GM21526 (cell line): ENCODE results near the gene TNK2.
"Not testable (repeated sequence)": the region's sequence is repeated elsewhere in the genome, so short reads cannot be mapped to it uniquely, and the experiment has no call there.

ENCODE experiments used
- ATAC-seq: cut with Tn5 transposase; IDR thresholded peaks from one replicate; pipeline ENCODE4 v1.9.1; 2021; ENCODE audit warnings: moderate library complexity; ENCODE audit not compliant: unreplicated experiment, low FRiP score

The TNK2 gene

GRCh38 chr3:195907934-195908693 is at the start of gene TNK2:
Gene TNK2 (minus strand): TSS chr3:195908551. CDS start chr3:195888588, 19,963 bp downstream.
- no peak for ATAC-seq

- no peak for ATAC-seq
These were observed 48.2 kb upstream of the TNK2 start for GRCh38 chr3:195956577-195956976.

GRCh38 chr3:195955416-195955841 is 47.1 kb upstream of the TNK2 start:
- ATAC-seq: not testable (repeated sequence)

- ATAC-seq: peak; percentile 31
These were observed 46.4 kb upstream of the TNK2 start for GRCh38 chr3:195954752-195955119.

- ATAC-seq: peak; percentile 96
These were observed 45.9 kb upstream of the TNK2 start for GRCh38 chr3:195954052-195954751.

DNA sequence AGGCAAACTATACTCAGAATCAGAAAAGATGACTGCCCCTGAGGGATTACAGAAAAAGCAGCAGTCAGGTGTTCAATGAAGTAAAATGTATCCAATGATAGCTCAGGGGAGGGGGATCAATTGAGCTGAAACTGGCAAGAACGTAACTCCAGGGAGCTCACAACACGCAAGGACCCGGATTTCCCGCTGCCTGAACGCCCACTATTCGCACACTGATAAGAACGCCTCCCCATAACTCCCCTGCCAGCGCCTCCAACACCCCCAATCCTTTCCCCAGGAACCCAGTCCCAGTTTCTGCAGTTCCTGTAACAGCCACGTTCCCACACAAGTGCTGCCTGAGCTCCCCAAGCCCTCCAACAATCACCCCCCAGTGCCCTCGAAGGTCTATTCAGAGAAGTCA is 44.2 kb upstream of the TNK2 start:
- not testable (repeated sequence) for ATAC-seq

DNA sequence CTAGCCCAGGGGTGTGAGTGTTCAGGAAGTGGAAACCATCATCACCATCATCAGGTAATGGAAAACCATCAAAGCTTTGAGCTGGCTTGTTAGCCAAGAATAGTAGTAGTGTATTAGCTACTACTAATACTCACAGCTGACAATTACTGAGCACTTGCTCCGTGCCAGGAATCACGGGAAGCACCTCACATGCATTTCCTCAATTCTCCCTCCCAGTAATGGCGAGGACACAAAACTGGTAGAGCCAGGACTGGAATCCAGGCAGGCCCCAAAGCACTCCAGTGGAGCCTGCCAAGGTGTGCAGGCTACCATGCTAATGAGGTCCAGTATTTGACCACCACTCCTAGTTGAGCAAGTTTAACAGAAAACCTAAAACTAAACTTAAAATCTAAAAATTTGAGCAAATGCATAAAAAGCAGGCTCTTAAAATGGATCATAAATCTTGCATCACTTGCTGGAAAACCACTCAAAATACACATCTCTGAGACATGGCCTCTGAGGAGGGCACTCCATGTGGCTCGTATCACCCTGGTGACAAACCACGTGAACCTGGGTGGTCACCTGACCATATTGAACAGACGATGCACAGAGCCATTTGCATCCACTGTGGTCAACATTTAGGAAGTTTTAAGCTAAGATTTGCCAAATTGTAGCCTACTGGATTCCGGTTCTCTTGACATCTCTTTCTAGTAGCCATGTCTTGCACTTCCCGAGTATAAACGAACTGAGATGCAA is 43.3 kb upstream of the TNK2 start:
- ATAC-seq: not testable (repeated sequence)

- ATAC-seq: not testable (repeated sequence)
These were observed 42.4 kb upstream of the TNK2 start for GRCh38 chr3:195950731-195951130.

GRCh38 chr3:195950164-195950563 is 41.8 kb upstream of the TNK2 start:
- not testable (repeated sequence) for ATAC-seq

DNA sequence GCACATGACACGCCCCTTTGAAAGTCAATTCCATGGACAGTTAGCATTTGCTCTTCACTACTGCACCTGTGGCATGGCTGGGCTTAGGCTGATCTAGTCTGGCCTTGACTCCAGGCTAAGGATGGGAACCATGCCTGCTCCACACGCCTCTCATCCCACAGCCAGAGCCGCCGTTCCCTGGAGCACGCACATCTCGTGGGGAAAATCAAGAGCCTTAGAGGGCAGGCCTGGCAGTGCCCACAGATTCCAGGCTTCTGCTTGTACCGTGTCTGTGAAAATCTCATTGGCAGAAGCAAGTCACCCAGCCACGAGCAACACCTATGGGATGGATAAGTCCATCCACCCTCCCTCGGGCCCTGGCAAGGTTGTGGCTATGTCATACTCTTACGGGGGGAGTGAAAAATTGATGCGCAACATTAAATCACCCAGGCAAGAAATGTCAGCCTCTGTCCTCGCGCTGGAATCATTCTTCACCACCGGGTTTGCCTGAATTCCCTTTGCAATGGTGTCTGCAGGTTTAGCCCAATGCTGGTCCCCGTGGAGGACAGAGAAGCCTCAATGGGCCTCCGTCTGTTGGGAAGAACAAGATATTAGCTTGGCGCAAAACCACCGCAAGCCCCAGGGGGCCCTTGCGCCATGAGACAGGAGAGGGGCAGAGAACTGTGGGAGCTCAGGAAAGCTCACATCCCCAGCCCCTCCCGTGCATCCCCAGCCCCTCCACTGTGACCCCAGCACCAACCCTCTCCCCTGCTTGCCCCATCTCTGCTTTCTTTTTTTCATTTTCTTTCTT is 38.8 kb upstream of the TNK2 start:
- not testable (repeated sequence) for ATAC-seq

- not testable (repeated sequence) for ATAC-seq
These were observed 33.0 kb upstream of the TNK2 start for GRCh38 chr3:195941265-195941815.

DNA sequence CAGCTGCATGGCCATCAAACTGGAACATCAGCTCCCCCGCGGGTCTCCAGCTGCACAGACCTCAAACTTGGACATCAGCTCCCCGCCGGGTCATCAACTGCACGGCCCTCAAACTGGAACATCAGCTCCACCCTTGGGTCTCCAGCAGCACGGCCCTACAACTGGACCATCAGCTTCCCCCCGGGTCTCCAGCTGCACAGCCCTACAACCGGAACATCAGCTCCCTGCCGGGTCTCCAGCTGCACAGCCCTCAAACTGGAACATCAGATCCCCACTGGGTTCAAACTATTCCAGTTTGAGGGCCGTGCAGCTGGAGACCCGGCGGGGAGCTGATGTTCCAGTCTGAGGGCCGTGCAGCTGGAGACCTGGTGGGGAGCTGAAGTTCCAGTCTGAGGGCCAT is 32.5 kb upstream of the TNK2 start:
- ATAC-seq: not testable (repeated sequence)

- not testable (repeated sequence) for ATAC-seq
These were observed 31.4 kb upstream of the TNK2 start for GRCh38 chr3:195939526-195940470.

DNA sequence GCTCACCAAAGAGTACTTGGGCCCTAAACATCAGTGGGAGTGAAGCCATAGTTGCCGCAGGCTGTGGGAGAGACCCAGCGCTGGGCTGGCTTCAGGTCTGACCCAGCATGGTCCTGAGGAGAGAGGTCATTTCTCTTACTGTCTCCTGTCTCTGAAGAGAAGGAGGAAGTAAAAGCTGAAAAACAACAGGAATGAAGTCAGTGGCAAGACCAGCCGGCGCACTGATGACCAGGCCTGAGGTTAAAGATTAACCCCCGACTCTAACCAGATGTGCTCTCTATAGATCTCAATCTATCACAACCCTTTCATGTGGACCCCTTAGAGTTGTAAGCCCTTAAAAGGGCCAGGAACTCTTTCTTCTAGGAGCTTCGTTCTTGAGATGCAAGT is 24.7 kb upstream of the TNK2 start:
- ATAC-seq: not testable (repeated sequence)

DNA sequence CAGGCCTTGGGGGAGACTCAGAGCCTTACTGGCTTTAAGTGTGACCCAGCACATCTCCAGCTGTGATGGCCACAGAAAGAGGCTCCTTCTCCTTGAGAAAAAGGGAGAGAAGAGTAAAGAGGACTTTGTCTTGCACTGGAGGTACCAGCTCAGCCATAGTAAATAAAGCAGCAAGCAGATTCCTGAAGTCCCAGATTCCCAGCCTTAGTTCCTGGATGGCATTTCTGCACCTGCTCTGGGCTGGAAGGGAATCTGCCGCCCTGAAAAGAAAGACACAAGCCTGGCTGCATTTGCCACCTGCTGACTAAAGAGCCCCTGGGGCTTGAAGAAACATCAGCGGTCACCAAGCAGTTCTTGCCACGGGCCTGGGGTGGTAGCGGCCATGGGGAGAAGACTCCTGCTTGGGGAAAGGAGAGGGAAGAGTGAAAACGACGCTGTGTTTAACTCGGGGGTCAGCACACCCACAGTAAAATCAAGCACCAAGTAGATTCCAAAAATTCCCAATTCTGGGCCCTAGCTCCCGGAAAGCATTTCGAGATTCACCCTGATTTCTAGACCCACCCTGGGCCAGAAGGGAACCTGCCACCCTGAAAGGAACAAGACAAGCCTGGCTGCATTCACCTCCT is 24.2 kb upstream of the TNK2 start:
- ATAC-seq: no peak

DNA sequence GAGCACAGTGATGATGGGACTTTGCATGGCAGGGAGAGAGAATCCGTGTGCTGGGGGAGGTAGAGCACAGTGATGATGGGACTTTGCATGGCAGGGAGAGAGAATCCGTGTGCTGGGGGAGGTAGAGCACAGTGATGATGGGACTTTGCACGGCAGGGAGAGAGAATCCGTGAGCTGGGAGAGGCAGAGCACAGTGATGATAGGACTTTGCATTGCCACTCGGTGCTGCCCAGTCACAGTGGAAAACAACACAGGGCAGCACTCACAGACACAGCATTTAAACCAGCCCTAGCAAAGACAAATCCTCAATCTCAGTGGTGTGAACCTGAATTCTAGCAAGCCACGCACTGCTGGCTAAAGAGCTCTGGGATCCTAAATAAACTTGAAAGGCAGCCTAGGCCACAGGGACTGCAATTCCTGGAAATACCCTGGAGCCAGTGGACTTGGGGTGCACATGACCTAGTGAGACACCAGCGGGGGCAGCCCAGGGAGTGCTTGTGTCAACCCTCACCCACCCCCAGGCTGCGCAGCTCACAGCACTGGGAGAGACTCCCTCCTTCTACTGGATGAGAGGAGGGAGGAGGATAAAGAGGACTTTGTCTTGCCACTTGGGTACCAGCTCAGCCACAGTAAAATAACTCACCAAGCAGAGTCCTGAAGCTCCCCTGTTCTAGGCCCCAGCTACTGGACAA is 23.4 kb upstream of the TNK2 start:
- ATAC-seq: no peak

GRCh38 chr3:195929452-195929851 is 21.1 kb upstream of the TNK2 start:
- no peak for ATAC-seq

GRCh38 chr3:195921334-195921791 is 13.0 kb upstream of the TNK2 start:
- no peak for ATAC-seq
